ENCODE measurements around the gene TBC1D24. TPM values are rescaled to one million over a fixed set of nuclear protein-coding genes. Genes with fewer than 3 reads are reported as not detected.

Gene TBC1D24
- total RNA-seq, 1 donor from 2014 or later, result 11.8 TPM

- no peak for DNase-seq
- ATAC-seq (ENCODE audit: poor library complexity), result no peak
- intact Hi-C loops (cut with DNase I), result no loop called here
Measured at GRCh38 chr16:2465653-2466415, 9.1 kb upstream of the TBC1D24 start.

GRCh38 chr16:2466667-2467527 lies 8.0 kb upstream of the TBC1D24 start:
- intact Hi-C loops (cut with DNase I), result no loop called here
- ATAC-seq (ENCODE audit: poor library complexity), result no peak
- DNase-seq, result no peak

- DNase-seq, result peak; percentile 88
- ATAC-seq (ENCODE audit: poor library complexity), result peak; percentile 82
- intact Hi-C loops (cut with DNase I), result no loop called here
Measured at GRCh38 chr16:2467528-2468232, 7.2 kb upstream of the TBC1D24 start.

- intact Hi-C loops (cut with DNase I), result no loop called here
- ATAC-seq (ENCODE audit: poor library complexity) (peak; percentile 9), DNase-seq (no peak)
Measured at GRCh38 chr16:2468233-2468724, 6.6 kb upstream of the TBC1D24 start.

- intact Hi-C loops (cut with DNase I), result no loop called here
- no peak for DNase-seq
- no peak for ATAC-seq (ENCODE audit: poor library complexity)
Measured at GRCh38 chr16:2468725-2469398, 6.1 kb upstream of the TBC1D24 start.

- no peak for ATAC-seq (ENCODE audit: poor library complexity)
- intact Hi-C loops (cut with DNase I), result no loop called here
- DNase-seq, result no peak
Measured at GRCh38 chr16:2469399-2470233, 5.3 kb upstream of the TBC1D24 start.

GRCh38 chr16:2470234-2470601 lies 4.7 kb upstream of the TBC1D24 start:
- ATAC-seq (ENCODE audit: poor library complexity) (no peak), DNase-seq (no peak)
- intact Hi-C loops (cut with DNase I), result no loop called here

- no peak for ATAC-seq (ENCODE audit: poor library complexity)
Measured at GRCh38 chr16:2470603-2471015, 4.3 kb upstream of the TBC1D24 start.

GRCh38 chr16:2471016-2471652 lies 3.8 kb upstream of the TBC1D24 start, which contains the start of gene NTN3:
NTN3 (plus strand) TSS chr16:2471297; CDS start chr16:2471702, 405 bp downstream.
- DNase-seq (no peak), ATAC-seq (ENCODE audit: poor library complexity) (no peak)
- intact Hi-C loops (cut with DNase I), result no loop called here

More at GRCh38 chr16:2470603-2471015, 4.3 kb upstream of the TBC1D24 start:
- intact Hi-C loops (cut with DNase I), result no loop called here
- DNase-seq, result no peak

- no peak for ATAC-seq (ENCODE audit: poor library complexity)
- DNase-seq, result no peak
- intact Hi-C loops (cut with DNase I), result no loop called here
Measured at GRCh38 chr16:2471653-2472487, 3.1 kb upstream of the TBC1D24 start.

GRCh38 chr16:2472488-2472864 lies 2.5 kb upstream of the TBC1D24 start:
- intact Hi-C loops (cut with DNase I), result no loop called here
- no peak for DNase-seq
- ATAC-seq (ENCODE audit: poor library complexity), result no peak

GRCh38 chr16:2472885-2473445 lies 2.0 kb upstream of the TBC1D24 start:
- DNase-seq, result no peak
- intact Hi-C loops (cut with DNase I), result no loop called here

GRCh38 chr16:2473446-2473926 lies 1.4 kb upstream of the TBC1D24 start:
- ATAC-seq (ENCODE audit: poor library complexity), result no peak
- no peak for DNase-seq
- intact Hi-C loops (cut with DNase I), result no loop called here

More at GRCh38 chr16:2472885-2473445, 2.0 kb upstream of the TBC1D24 start:
- ATAC-seq (ENCODE audit: poor library complexity), result no peak

- DNase-seq (peak; percentile 77), ATAC-seq (ENCODE audit: poor library complexity) (peak; percentile 82)
- intact Hi-C loops (cut with DNase I), result no loop called here
Measured at GRCh38 chr16:2473999-2474876, 689 bp upstream of the TBC1D24 start.

Data from Right ventricle myocardium superior (tissue), 1 donor.